ENCODE results near the gene CMTR1.

- TF ChIP-seq SPI1 (IDR thresholded peaks at IDR 0.05; ENCODE audit: borderline replicate concordance, low read depth) (no peak), POLR2AphosphoS5 (IDR thresholded peaks at IDR 0.05; ENCODE audit: low read depth) (no peak), GABPA (IDR thresholded peaks at IDR 0.05; ENCODE audit: low read depth) (no peak)
- TF ChIP-seq, protein P1, sequence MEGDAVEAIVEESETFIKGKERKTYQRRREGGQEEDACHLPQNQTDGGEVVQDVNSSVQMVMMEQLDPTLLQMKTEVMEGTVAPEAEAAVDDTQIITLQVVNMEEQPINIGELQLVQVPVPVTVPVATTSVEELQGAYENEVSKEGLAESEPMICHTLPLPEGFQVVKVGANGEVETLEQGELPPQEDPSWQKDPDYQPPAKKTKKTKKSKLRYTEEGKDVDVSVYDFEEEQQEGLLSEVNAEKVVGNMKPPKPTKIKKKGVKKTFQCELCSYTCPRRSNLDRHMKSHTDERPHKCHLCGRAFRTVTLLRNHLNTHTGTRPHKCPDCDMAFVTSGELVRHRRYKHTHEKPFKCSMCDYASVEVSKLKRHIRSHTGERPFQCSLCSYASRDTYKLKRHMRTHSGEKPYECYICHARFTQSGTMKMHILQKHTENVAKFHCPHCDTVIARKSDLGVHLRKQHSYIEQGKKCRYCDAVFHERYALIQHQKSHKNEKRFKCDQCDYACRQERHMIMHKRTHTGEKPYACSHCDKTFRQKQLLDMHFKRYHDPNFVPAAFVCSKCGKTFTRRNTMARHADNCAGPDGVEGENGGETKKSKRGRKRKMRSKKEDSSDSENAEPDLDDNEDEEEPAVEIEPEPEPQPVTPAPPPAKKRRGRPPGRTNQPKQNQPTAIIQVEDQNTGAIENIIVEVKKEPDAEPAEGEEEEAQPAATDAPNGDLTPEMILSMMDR (IDR thresholded peaks at IDR 0.05; ENCODE audit: insufficient read depth, low read length) = no peak
- TF ChIP-seq, protein P2, sequence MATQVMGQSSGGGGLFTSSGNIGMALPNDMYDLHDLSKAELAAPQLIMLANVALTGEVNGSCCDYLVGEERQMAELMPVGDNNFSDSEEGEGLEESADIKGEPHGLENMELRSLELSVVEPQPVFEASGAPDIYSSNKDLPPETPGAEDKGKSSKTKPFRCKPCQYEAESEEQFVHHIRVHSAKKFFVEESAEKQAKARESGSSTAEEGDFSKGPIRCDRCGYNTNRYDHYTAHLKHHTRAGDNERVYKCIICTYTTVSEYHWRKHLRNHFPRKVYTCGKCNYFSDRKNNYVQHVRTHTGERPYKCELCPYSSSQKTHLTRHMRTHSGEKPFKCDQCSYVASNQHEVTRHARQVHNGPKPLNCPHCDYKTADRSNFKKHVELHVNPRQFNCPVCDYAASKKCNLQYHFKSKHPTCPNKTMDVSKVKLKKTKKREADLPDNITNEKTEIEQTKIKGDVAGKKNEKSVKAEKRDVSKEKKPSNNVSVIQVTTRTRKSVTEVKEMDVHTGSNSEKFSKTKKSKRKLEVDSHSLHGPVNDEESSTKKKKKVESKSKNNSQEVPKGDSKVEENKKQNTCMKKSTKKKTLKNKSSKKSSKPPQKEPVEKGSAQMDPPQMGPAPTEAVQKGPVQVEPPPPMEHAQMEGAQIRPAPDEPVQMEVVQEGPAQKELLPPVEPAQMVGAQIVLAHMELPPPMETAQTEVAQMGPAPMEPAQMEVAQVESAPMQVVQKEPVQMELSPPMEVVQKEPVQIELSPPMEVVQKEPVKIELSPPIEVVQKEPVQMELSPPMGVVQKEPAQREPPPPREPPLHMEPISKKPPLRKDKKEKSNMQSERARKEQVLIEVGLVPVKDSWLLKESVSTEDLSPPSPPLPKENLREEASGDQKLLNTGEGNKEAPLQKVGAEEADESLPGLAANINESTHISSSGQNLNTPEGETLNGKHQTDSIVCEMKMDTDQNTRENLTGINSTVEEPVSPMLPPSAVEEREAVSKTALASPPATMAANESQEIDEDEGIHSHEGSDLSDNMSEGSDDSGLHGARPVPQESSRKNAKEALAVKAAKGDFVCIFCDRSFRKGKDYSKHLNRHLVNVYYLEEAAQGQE (IDR thresholded peaks at IDR 0.05; ENCODE audit: insufficient replicate concordance, low read depth) = no peak
Measured at GRCh38 chr6:37495244-37495934, 62.4 kb downstream of the CMTR1 start.
